Activated effector memory CD4-positive, alpha-beta T cell treated with Interleukin-2 at 50 U/mL for 16 hours (primary cell): Measurements from ENCODE around the gene GPR84.

Experiments
- DNase-seq: peaks from one replicate; pipeline ENCODE4 v3.0.0-alpha.2; 2020

The GPR84 gene

GRCh38 chr12:54364413-54364812, at the start of gene GPR84:
TSS of gene GPR84 (minus strand) at chr12:54364486. CDS start at chr12:54363851, 635 bp downstream.
- DNase-seq, result no peak

- peak; percentile 77 for DNase-seq
Observed at GRCh38 chr12:54413284-54414190, 49.3 kb upstream of the GPR84 start.

GRCh38 chr12:54412786-54413185, 48.5 kb upstream of the GPR84 start:
- DNase-seq, result no peak

- DNase-seq, result no peak
Observed at GRCh38 chr12:54412348-54412747, 48.1 kb upstream of the GPR84 start.

GRCh38 chr12:54411391-54412241, 47.3 kb upstream of the GPR84 start:
- peak; percentile 60 for DNase-seq

- DNase-seq, result no peak
Observed at GRCh38 chr12:54409267-54409666, 45.0 kb upstream of the GPR84 start.

- no peak for DNase-seq
Observed at GRCh38 chr12:54407183-54407905, 43.1 kb upstream of the GPR84 start.

- DNase-seq, result no peak
Observed at GRCh38 chr12:54405573-54405972, 41.3 kb upstream of the GPR84 start.

- no peak for DNase-seq
Observed at GRCh38 chr12:54405106-54405505, 40.8 kb upstream of the GPR84 start.

GRCh38 chr12:54404061-54405004, 40.0 kb upstream of the GPR84 start:
- DNase-seq, result peak; percentile 47

- no peak for DNase-seq
Observed at GRCh38 chr12:54401119-54401518, 36.8 kb upstream of the GPR84 start.

GRCh38 chr12:54398995-54399793, 34.9 kb upstream of the GPR84 start:
- peak; percentile 82 for DNase-seq

GRCh38 chr12:54398218-54398617, 33.9 kb upstream of the GPR84 start:
- no peak for DNase-seq

- no peak for DNase-seq
Observed at GRCh38 chr12:54397157-54397556, 32.9 kb upstream of the GPR84 start.

GRCh38 chr12:54395545-54395944, 31.3 kb upstream of the GPR84 start:
- no peak for DNase-seq

- no peak for DNase-seq
Observed at GRCh38 chr12:54394986-54395385, 30.7 kb upstream of the GPR84 start.

GRCh38 chr12:54394281-54394719, 30.0 kb upstream of the GPR84 start:
- DNase-seq, result no peak

GRCh38 chr12:54393743-54394142, 29.5 kb upstream of the GPR84 start:
- no peak for DNase-seq

GRCh38 chr12:54393207-54393609, 28.9 kb upstream of the GPR84 start:
- DNase-seq, result no peak

- DNase-seq, result no peak
Observed at GRCh38 chr12:54392485-54393206, 28.4 kb upstream of the GPR84 start.
